Measurements from ENCODE around the gene LRCOL1. TPM values are rescaled to one million over a fixed set of nuclear protein-coding genes. Genes with fewer than 3 reads are reported as not detected.

The LRCOL1 gene
- total RNA-seq, 1 experiment from 2014 or later = not detected

DNA sequence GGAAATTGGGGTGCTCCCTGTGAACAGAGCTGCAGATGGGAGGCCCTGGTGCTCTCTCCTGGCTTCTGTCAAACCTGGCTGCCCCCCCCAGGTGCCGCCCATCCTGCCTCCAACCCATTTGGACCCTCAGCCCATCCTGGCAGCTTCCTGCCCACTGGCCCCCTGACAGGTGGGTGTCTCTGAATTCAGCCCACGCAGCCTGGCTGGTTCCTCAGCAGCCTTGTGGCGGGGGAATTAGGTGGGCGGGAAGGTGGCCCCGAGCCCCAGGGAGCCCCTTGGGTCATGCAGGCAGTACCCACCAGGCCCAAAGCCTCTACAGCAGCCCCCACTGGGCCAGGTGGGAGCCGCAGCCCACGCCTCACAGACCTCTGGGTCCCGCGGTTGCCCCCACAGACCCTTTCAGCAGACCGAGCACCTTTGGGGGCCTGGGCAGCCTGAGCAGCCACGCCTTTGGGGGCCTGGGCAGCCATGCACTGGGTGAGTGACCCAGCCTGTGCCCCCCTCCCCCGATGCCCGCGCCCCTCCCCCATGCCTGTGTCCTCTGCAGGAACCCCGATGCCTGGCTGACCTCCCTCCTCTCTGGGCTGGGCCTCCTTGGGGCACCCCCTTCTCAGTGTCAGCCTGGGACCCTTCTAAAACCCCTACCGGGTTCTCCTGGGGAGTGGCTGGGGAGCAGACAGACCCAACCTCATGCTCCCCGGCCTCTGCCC lies 28.9 kb downstream of the LRCOL1 start:
- Histone ChIP-seq H3K27me3 (ENCODE audit: low read length) (no peaks in the 10 kb centered on the region), H3K27ac (ENCODE audit: low read length) (no peak overlapping the region)

DNA sequence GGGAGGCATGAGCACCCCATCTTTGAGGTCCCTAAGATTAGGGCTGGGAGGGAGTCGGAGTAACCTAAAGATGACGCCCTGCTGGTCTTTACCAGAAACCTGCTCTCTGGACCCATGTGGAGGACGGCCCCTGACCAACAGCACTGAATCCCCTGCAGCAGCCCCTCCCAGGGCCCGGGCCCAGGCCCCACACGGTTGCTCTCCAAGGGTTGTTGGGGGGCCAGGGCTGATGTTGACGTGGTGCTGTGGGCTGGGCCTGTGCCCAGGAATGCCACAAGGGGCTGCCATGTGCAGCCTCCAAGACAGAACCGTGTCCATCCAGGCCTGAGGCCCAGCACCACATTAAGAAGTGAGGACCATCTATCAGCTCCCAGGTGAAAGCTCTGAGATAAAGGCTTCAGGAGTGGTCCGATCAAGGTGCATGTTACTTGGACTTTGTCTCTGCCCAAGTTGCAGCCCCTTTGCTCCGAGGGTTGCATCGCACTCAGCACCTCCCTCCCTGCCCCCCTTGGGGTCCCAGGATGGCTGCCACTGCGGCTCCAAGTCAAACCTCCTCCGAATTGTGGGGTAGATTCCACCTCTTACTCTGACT lies 29.6 kb downstream of the LRCOL1 start:
- Histone ChIP-seq H3K36me3 (ENCODE audit: insufficient read depth, low read length) (no peaks in the 10 kb centered on the region), H3K27me3 (ENCODE audit: low read length) (no peaks in the 10 kb centered on the region), H4K20me1 (ENCODE audit: insufficient read depth, low read depth, low read length) (no peaks in the 10 kb centered on the region), H3K9ac (ENCODE audit: low read length) (no peak overlapping the region), H3K9me3 (ENCODE audit: low read length) (no peaks in the 10 kb centered on the region), H2AFZ (ENCODE audit: low read length) (no peak overlapping the region), H3K4me2 (ENCODE audit: low read depth, low read length, poor library complexity, severe bottlenecking) (no peak overlapping the region), H3K4me1 (ENCODE audit: low read length) (no peaks in the 10 kb centered on the region), H3K27ac (ENCODE audit: low read length) (no peak overlapping the region), H3K9me2 (replicated peaks; ENCODE audit: insufficient read depth, low read length) (no peaks in the 10 kb centered on the region), H3K79me2 (ENCODE audit: low read length) (no peaks in the 10 kb centered on the region), H3K4me3 (ENCODE audit: low read length) (no peak overlapping the region)
- no peak for DNase-seq

More for the DNA sequence above, 28.9 kb downstream of the LRCOL1 start:
- no peak for DNase-seq
- Histone ChIP-seq H4K20me1 (ENCODE audit: insufficient read depth, low read depth, low read length) (no peaks in the 10 kb centered on the region), H3K79me2 (ENCODE audit: low read length) (no peaks in the 10 kb centered on the region), H2AFZ (ENCODE audit: low read length) (no peak overlapping the region), H3K36me3 (ENCODE audit: insufficient read depth, low read length) (no peaks in the 10 kb centered on the region), H3K4me3 (ENCODE audit: low read length) (no peak overlapping the region), H3K9me2 (replicated peaks; ENCODE audit: insufficient read depth, low read length) (no peaks in the 10 kb centered on the region), H3K4me1 (ENCODE audit: low read length) (no peaks in the 10 kb centered on the region), H3K9me3 (ENCODE audit: low read length) (no peaks in the 10 kb centered on the region), H3K9ac (ENCODE audit: low read length) (no peak overlapping the region), H3K4me2 (ENCODE audit: low read depth, low read length, poor library complexity, severe bottlenecking) (no peak overlapping the region)

DNA sequence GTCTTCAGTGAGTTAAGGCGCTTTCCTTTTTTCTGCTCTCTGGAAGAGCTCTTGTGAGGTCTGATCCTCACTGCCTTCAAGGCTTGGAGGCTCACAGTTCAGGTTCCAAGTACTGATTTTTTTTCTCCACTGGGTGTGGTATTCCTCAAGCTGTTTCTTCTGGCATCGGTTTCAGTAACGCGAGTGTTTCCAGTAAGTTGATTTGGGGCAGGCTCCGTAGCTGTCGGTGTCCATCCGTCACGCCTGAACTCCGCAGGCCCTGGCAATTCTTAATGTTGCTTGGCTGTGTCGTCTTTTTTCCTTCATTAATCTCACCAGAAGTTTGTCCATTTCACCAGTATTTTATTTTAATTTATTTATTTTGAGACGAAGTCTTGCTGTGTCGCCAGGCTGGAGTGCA lies 30.6 kb downstream of the LRCOL1 start:
- DNase-seq = no peak
- Histone ChIP-seq H3K79me2 (ENCODE audit: low read length) (no peaks in the 10 kb centered on the region), H4K20me1 (ENCODE audit: insufficient read depth, low read depth, low read length) (no peaks in the 10 kb centered on the region), H2AFZ (ENCODE audit: low read length) (no peak overlapping the region), H3K4me1 (ENCODE audit: low read length) (no peaks in the 10 kb centered on the region), H3K4me2 (ENCODE audit: low read depth, low read length, poor library complexity, severe bottlenecking) (no peak overlapping the region), H3K9ac (ENCODE audit: low read length) (no peak overlapping the region), H3K27me3 (ENCODE audit: low read length) (no peaks in the 10 kb centered on the region), H3K27ac (ENCODE audit: low read length) (no peak overlapping the region), H3K9me2 (replicated peaks; ENCODE audit: insufficient read depth, low read length) (no peaks in the 10 kb centered on the region), H3K36me3 (ENCODE audit: insufficient read depth, low read length) (no peaks in the 10 kb centered on the region), H3K9me3 (ENCODE audit: low read length) (no peaks in the 10 kb centered on the region), H3K4me3 (ENCODE audit: low read length) (no peak overlapping the region)

DNA sequence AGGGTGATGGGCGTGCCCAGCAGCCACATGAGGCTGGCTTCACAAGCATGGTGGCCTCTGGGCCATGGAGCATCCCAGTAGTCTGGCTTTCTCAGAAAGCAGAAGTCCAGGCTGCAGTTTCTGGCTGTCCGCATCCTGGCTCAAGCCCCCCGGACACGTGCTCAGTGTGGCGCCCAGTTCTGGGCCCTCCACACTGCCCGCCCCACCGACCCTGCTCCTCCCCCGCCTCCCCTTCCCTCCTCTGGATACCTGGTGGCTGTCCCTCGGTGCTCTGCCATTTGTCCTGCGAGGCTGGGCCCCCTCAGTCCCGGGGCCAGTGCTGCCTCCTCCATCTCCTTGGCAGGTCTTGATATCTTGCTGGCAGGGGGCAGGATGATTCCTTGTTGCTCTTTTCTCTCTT lies 31.6 kb downstream of the LRCOL1 start:
- Histone ChIP-seq H3K79me2 (ENCODE audit: low read length) (no peaks in the 10 kb centered on the region), H3K27me3 (ENCODE audit: low read length) (no peaks in the 10 kb centered on the region), H3K4me3 (ENCODE audit: low read length) (no peak overlapping the region), H4K20me1 (ENCODE audit: insufficient read depth, low read depth, low read length) (no peaks in the 10 kb centered on the region), H3K27ac (ENCODE audit: low read length) (no peak overlapping the region), H3K4me1 (ENCODE audit: low read length) (no peaks in the 10 kb centered on the region), H3K4me2 (ENCODE audit: low read depth, low read length, poor library complexity, severe bottlenecking) (no peak overlapping the region), H3K9me2 (replicated peaks; ENCODE audit: insufficient read depth, low read length) (no peaks in the 10 kb centered on the region), H3K9me3 (ENCODE audit: low read length) (no peaks in the 10 kb centered on the region), H3K9ac (ENCODE audit: low read length) (no peak overlapping the region), H2AFZ (ENCODE audit: low read length) (no peak overlapping the region), H3K36me3 (ENCODE audit: insufficient read depth, low read length) (no peaks in the 10 kb centered on the region)
- DNase-seq = no peak

DNA sequence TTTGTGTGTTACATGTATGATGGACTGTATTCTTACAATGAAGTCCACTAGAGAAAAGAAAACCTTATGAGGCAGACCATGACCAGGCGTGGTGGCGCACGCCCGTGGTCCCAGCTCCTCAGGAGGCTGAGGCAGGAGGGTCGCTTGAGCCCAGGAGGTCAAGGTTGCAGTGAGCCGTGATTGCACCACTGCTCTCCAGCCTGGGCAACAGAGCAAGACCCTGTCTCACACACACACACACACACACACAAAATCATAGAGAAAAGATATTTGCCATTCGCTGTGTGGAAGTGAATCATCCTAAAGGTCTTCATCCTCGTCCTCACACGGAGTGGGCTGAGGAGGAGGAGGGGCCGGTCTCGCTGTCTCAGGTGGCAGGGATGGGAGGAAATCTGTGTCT lies 32.3 kb downstream of the LRCOL1 start:
- H3K4me1 ChIP-seq (ENCODE audit: low read length) = no peaks in the 10 kb centered on the region
- H4K20me1 ChIP-seq (ENCODE audit: insufficient read depth, low read depth, low read length) = no peaks in the 10 kb centered on the region
- H3K9me2 ChIP-seq (replicated peaks; ENCODE audit: insufficient read depth, low read length) = no peaks in the 10 kb centered on the region

DNA sequence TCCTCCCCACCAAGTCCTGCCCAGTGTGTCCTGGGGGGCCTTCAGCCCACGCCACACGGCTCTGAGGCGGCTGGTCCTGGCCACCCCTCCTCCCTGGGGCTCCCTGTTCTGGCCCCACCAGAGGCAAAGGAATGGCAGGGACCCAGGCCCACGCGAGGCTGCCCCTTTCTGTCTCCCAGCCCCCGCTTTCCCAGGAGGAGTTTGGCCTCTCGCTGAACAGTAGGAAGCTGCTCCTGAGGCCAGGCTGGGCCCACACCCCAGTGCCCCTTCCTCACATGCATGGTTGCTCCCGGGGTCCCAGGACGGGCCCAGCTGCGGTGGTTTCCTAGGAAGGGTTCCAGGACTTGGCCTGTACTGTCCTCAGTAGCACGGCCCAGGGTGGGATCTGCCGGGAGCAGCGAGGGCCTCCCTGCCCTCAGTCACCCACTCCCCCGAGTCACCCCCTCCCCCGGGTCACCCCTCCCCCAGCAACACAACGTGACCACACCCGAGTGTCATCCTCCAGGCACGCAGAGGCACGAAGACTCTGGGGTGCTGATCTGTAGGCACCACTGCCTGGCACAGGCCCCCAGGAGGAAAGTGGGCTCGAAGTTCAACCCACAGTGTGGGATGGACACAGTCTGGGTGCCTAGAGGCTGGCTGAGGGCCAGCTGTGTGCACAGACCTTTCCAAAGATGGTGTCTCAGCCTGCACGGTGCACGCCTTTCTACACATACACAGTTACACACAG lies 33.0 kb downstream of the LRCOL1 start:
- Histone ChIP-seq H3K4me3 (ENCODE audit: low read length) (no peak overlapping the region), H3K27ac (ENCODE audit: low read length) (no peak overlapping the region), H3K27me3 (ENCODE audit: low read length) (no peaks in the 10 kb centered on the region), H3K9ac (ENCODE audit: low read length) (no peak overlapping the region), H3K9me2 (replicated peaks; ENCODE audit: insufficient read depth, low read length) (no peaks in the 10 kb centered on the region), H3K4me1 (ENCODE audit: low read length) (no peaks in the 10 kb centered on the region), H4K20me1 (ENCODE audit: insufficient read depth, low read depth, low read length) (no peaks in the 10 kb centered on the region), H3K79me2 (ENCODE audit: low read length) (no peaks in the 10 kb centered on the region), H3K4me2 (ENCODE audit: low read depth, low read length, poor library complexity, severe bottlenecking) (no peak overlapping the region), H3K36me3 (ENCODE audit: insufficient read depth, low read length) (no peaks in the 10 kb centered on the region), H2AFZ (ENCODE audit: low read length) (no peak overlapping the region), H3K9me3 (ENCODE audit: low read length) (no peaks in the 10 kb centered on the region)
- no peak for DNase-seq

More for the DNA sequence above, 32.3 kb downstream of the LRCOL1 start:
- Histone ChIP-seq H3K27me3 (ENCODE audit: low read length) (no peaks in the 10 kb centered on the region), H3K4me2 (ENCODE audit: low read depth, low read length, poor library complexity, severe bottlenecking) (no peak overlapping the region), H3K79me2 (ENCODE audit: low read length) (no peaks in the 10 kb centered on the region), H3K9ac (ENCODE audit: low read length) (no peak overlapping the region), H3K36me3 (ENCODE audit: insufficient read depth, low read length) (no peaks in the 10 kb centered on the region), H2AFZ (ENCODE audit: low read length) (no peak overlapping the region), H3K9me3 (ENCODE audit: low read length) (no peaks in the 10 kb centered on the region), H3K27ac (ENCODE audit: low read length) (no peak overlapping the region), H3K4me3 (ENCODE audit: low read length) (no peak overlapping the region)
- DNase-seq = no peak

DNA sequence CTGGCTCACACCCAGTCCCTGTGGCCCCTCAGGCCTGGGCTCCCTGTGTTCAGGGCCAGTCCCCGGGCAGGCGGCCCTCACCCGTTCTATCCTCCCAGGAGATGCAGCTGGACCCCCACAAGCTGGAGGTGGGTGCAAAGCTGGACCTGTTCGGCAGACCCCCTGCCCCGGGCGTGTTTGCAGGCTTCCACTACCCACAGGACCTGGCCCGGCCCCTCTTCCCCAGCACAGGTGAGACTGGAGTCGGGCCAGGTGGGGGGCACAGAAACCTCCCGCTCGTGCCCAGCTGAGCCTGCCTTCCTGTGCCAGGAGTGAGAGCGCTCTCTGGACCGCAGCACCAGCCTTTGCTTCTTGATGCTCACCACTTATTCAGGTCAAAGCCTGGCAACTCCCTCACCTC lies 33.7 kb downstream of the LRCOL1 start:
- Histone ChIP-seq H3K4me2 (ENCODE audit: low read depth, low read length, poor library complexity, severe bottlenecking) (no peak overlapping the region), H3K9ac (ENCODE audit: low read length) (no peak overlapping the region), H2AFZ (ENCODE audit: low read length) (no peak overlapping the region), H3K27ac (ENCODE audit: low read length) (no peak overlapping the region), H3K4me3 (ENCODE audit: low read length) (no peak overlapping the region), H3K36me3 (ENCODE audit: insufficient read depth, low read length) (no peaks in the 10 kb centered on the region), H3K4me1 (ENCODE audit: low read length) (no peaks in the 10 kb centered on the region), H4K20me1 (ENCODE audit: insufficient read depth, low read depth, low read length) (no peaks in the 10 kb centered on the region), H3K79me2 (ENCODE audit: low read length) (no peaks in the 10 kb centered on the region), H3K27me3 (ENCODE audit: low read length) (no peaks in the 10 kb centered on the region), H3K9me2 (replicated peaks; ENCODE audit: insufficient read depth, low read length) (no peaks in the 10 kb centered on the region), H3K9me3 (ENCODE audit: low read length) (no peaks in the 10 kb centered on the region)
- DNase-seq = no peak

DNA sequence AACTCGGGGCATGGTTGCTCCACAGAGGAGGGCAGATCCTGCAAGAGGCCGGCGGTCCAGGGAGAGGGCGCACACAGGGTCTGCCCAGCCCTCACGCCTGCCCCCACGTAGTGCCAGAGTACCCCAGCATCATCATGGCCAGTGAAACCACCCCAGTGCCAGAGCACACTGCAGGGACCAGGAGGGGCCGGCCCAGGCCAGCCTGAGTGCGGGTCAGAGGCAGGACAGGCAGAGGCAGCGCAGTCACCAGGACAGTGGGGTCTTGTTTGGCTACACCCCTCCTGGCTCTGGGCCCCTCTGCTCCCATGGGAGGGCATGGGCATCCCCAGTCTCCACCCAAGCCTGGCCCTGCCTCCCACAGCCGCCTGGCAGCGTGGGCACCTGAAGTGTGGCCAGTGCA lies 34.7 kb downstream of the LRCOL1 start:
- Histone ChIP-seq H3K27me3 (ENCODE audit: low read length) (no peaks in the 10 kb centered on the region), H3K4me3 (ENCODE audit: low read length) (no peak overlapping the region), H3K9me2 (replicated peaks; ENCODE audit: insufficient read depth, low read length) (no peaks in the 10 kb centered on the region), H3K4me1 (ENCODE audit: low read length) (no peaks in the 10 kb centered on the region), H3K4me2 (ENCODE audit: low read depth, low read length, poor library complexity, severe bottlenecking) (no peak overlapping the region), H4K20me1 (ENCODE audit: insufficient read depth, low read depth, low read length) (no peaks in the 10 kb centered on the region), H3K9ac (ENCODE audit: low read length) (no peak overlapping the region), H3K36me3 (ENCODE audit: insufficient read depth, low read length) (no peaks in the 10 kb centered on the region), H3K79me2 (ENCODE audit: low read length) (no peaks in the 10 kb centered on the region), H3K27ac (ENCODE audit: low read length) (no peak overlapping the region), H3K9me3 (ENCODE audit: low read length) (no peaks in the 10 kb centered on the region), H2AFZ (ENCODE audit: low read length) (no peak overlapping the region)
- no peak for DNase-seq

Measured in Karpas-422 (cell line).